ENCODE measurements around the gene DOCK10.
"Not testable (repeated sequence)": the region's sequence is repeated elsewhere in the genome, so short reads cannot be mapped to it uniquely, and the experiment has no call there.

GRCh38 chr2:225047502-225047901 lies 5.2 kb upstream of the DOCK10 start:
- TF ChIP-seq POLR2A (IDR thresholded peaks at IDR 0.05; ENCODE audit: low read depth, low read length); POLR2AphosphoS5 (IDR thresholded peaks at IDR 0.05; ENCODE audit: insufficient read depth, low read depth, low read length); EZH2 (IDR thresholded peaks at IDR 0.05; ENCODE audit: borderline replicate concordance, low read depth, low read length, severe bottlenecking); JUN (IDR thresholded peaks at IDR 0.05; ENCODE audit: borderline replicate concordance, insufficient read depth, insufficient read length, low read depth); FOS (IDR thresholded peaks at IDR 0.05; ENCODE audit: borderline replicate concordance, insufficient read depth, low read length): not testable (repeated sequence)
- TF ChIP-seq, protein P1, sequence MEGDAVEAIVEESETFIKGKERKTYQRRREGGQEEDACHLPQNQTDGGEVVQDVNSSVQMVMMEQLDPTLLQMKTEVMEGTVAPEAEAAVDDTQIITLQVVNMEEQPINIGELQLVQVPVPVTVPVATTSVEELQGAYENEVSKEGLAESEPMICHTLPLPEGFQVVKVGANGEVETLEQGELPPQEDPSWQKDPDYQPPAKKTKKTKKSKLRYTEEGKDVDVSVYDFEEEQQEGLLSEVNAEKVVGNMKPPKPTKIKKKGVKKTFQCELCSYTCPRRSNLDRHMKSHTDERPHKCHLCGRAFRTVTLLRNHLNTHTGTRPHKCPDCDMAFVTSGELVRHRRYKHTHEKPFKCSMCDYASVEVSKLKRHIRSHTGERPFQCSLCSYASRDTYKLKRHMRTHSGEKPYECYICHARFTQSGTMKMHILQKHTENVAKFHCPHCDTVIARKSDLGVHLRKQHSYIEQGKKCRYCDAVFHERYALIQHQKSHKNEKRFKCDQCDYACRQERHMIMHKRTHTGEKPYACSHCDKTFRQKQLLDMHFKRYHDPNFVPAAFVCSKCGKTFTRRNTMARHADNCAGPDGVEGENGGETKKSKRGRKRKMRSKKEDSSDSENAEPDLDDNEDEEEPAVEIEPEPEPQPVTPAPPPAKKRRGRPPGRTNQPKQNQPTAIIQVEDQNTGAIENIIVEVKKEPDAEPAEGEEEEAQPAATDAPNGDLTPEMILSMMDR (IDR thresholded peaks at IDR 0.05; ENCODE audit: extremely low read depth in 1 of 2, insufficient read depth in 1 of 2, low read depth in 1 of 2, low read length in 2 of 2): not testable (repeated sequence)
- TF ChIP-seq, protein P2, sequence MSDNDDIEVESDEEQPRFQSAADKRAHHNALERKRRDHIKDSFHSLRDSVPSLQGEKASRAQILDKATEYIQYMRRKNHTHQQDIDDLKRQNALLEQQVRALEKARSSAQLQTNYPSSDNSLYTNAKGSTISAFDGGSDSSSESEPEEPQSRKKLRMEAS (IDR thresholded peaks at IDR 0.05; ENCODE audit: insufficient read depth, insufficient read length): not testable (repeated sequence)
